ENCODE results near the gene RPTOR.

The RPTOR gene

DNA sequence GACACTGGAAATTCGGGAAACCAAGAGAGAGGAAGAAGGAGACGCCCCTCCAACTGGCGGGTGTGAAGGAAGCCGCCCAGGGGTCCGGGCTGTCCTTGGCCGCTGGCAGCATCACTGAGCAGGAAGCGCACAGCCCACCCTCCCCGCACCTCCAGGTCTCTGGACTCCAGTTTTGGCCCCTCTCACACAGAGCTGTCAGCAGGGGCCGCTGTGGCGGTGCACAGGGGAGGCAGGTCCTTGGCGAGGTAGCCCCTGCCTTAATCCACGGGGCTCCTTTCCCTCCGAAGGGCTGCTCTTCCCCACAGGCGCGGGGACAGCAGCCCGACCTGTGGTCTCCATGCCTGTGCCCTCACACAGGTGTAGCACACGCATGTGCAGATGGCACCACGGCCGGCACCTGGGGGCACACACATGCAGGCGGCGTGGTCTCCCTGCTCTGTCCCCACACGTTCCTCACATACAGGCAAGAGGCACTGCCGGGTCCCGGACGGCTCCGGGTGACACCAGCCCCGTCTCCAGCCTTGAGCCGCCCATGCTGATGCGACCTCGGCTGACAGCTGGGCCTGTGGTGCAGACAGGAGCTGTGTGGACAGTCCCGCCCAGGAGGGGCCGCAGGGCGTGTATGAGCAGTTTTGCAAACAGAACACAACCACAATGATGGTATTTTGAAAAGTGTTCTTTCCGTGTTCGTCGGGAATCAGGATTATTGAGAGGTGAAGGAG, 420.4 kb downstream of the RPTOR start:
- FAIRE-seq (no peak), DNase-seq (ENCODE audit: insufficient read length, low spot score) (no peak)
- TF ChIP-seq POLR2A (IDR thresholded peaks at IDR 0.05; ENCODE audit: low read depth, low read length), result no peak

DNA sequence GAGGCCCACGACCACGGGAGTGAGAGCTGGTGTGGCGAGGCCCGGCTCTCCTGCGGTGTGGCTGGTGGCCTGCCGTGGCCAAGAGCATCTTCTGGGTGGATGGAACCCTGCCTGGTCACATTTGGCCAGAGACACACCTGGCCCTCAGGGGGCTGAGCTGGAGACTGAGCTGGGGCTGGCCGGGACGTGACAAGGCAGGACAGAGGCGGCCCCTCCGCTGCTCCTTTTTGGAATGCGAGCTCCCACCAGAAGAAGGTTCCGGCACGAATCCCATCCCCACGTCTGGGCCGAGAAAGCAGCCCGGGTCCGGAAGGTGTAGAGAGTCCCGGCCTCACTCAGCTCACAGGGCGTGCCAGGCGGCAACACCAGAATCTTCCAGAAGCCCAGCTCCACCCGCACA, 421.0 kb downstream of the RPTOR start:
- FAIRE-seq, result no peak
- DNase-seq (ENCODE audit: insufficient read length, low spot score), result no peak
- TF ChIP-seq POLR2A (IDR thresholded peaks at IDR 0.05; ENCODE audit: low read depth, low read length), result no peak

DNA sequence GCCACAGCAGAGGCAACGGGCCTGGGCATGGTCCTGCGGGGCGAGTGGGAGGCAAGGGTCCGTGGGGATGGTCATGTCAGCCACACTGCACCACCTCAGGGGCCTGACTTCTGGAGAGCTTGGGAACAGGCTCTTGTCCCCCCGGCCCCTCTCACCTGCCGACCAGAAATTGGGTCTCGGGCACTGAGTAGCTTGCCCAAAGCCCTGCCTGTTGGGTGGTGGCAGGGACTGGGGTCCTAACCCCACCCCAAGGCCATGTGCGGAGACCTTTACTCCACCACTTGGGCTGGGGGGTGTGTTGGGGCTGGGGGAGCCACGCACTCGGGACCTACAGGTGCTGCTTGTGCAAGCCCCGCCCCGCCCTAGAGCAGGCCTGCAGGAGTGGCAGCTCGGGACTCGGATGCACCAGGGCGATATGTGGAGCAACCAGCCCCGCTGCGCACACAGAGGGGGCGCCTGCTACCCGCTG, 422.8 kb downstream of the RPTOR start:
- no peak for TF ChIP-seq POLR2A (IDR thresholded peaks at IDR 0.05; ENCODE audit: low read depth, low read length)
- no peak for FAIRE-seq
- DNase-seq (ENCODE audit: insufficient read length, low spot score), result no peak

DNA sequence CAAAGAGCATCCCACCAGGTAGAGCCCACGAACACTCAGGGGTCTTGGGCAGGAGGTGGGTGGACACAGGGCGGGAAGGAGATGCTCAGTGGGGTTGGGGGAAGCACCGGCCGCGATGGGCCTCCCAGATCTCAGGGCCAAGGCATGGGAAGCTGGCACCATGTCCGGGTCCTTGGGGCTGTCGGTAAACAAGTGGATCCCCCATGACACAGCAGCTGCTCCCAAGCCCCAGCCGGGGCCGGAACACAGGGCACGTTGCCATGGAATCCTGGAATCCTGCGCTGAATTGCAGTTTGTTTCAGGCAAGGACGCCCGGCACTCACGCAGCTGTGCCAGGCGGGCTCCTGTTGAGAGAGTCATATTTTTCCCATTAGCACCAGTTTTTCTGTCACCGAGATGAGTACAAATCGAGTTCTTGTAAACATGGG, 424.0 kb downstream of the RPTOR start:
- no peak for TF ChIP-seq POLR2A (IDR thresholded peaks at IDR 0.05; ENCODE audit: low read depth, low read length)
- DNase-seq (ENCODE audit: insufficient read length, low spot score) (no peak), FAIRE-seq (no peak)

DNA sequence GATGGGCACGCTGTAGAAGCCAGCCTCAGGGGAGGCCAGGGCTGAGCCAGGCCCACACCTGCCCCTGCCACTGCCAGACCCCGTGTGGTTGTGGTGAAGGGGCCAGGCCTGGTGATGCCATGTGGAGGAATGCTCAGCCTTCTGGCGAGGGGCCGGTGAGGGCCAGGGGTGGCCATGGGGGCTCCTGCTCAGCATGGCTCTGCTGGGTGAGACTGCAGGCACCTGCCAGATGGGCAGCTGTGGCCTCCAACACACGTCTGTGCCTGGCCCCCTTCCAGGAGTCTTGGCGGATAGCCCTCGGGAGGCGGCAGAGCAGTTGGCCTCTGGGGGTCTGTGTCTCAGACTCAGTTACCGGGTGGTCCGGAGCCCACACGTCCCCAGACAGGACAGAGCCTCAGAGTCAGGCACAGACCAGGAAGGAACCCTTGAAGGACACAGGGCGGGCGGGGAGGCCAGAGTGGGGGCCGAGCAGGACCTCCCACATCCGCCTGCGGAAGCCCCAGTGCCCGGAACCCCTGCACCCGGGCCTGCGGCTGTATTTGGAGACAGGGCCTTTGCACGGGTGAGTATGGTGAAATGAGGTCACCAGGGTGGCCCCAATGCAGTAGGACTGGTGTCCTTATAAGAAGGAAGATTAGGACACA, 424.5 kb downstream of the RPTOR start:
- FAIRE-seq, result no peak
- no peak for DNase-seq (ENCODE audit: insufficient read length, low spot score)
- TF ChIP-seq POLR2A (IDR thresholded peaks at IDR 0.05; ENCODE audit: low read depth, low read length), result no peak

DNA sequence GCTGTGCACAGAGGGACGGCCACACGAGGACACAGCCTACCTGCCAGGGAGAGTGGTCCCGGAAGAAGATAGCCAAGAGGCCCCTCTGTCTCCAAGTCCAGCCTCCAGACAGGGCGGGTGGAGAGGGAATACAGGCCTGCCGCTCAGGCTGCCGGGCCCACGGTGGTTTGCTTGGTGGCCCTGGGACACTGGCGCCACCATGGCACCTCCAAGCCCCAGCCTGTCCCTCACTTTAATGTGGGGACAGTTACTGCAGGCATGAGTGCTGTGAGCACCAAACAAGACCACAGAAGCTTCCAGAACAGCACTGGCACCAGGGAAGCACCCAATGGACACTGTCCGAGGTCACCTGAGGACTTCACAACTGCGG, 425.0 kb downstream of the RPTOR start:
- FAIRE-seq (no peak), DNase-seq (ENCODE audit: insufficient read length, low spot score) (no peak)
- no peak for TF ChIP-seq POLR2A (IDR thresholded peaks at IDR 0.05; ENCODE audit: low read depth, low read length)

DNA sequence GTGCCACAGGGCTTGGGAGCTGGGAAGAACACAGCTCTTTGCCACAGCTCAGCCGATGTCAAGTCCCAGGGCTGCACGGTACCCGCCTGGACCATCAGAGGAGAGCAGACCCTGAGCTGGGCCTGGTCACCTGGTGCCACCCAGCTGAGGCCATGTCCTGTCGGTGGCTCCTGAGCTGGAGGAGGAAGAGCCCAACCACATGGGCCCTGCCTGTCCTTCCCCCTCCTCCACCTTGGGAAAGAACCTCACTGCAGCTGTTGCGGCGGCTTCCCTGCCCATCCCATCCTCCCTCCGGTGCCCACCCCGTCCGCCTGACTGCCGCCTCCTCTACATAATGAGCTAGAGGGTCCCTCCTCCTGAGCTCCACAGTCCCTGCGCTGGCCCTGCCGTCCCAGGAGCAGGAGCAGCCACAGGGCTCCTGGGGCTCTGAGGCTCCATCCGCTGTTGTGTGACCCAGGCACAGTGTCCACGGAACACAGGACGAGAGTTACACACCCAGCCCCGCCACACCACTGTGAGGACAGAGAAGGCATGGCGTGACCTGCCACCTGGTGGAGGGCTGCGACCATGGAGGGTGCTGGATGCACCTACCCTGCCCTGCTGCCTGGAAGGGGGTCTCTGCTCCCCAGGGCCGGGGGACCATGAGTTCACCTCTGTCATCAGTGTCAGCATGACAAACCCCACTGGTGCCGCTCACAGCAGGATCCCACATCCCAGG, 425.6 kb downstream of the RPTOR start:
- no peak for TF ChIP-seq POLR2A (IDR thresholded peaks at IDR 0.05; ENCODE audit: low read depth, low read length)
- no peak for FAIRE-seq
- DNase-seq (ENCODE audit: insufficient read length, low spot score), result no peak

DNA sequence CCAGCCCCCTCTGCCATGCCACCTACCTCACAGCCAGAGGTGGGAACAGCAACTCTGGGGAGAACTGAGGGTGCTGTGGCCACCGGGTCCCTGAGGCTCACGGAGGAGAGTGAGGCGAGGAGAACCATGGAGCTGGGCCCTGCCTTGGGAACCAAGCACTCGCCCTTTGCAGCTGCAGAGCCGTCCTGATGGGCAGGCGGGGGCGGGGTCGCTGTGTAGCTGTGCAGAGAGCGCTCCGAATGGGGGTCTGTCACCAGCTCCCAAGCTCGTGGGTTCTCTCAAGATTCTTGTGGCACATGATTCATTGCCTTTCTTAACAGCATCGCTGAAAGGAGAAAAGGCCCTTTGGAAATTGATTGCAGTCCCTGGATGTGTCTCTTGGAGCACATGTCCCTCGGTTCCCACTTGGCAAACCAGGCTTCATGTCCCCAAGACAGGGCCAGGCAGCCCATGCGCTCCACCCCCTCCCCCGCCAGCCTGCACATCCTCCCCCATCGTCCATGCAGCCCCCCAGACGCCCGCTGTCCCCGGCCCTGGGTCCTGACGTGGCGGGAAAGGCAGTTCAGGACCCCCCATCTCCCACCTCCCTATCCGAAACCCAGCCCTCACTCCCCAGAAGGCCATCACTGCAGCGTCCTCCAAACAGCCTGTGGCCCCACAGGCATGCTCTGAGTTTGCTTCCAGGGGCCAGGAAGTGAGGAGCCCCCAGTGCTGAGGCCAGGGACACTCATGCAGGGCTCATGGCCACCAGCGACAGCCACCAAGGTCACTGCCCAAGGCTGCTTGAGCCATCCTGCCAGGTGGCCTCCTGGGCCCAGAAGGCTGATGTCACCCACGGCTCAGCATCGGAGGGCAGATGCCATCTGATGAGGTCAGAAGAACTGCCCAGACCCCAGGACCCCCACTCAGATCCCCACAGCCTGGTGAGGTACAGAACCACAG, 426.4 kb downstream of the RPTOR start:
- FAIRE-seq (no peak), DNase-seq (ENCODE audit: insufficient read length, low spot score) (no peak)
- no peak for TF ChIP-seq POLR2A (IDR thresholded peaks at IDR 0.05; ENCODE audit: low read depth, low read length)

DNA sequence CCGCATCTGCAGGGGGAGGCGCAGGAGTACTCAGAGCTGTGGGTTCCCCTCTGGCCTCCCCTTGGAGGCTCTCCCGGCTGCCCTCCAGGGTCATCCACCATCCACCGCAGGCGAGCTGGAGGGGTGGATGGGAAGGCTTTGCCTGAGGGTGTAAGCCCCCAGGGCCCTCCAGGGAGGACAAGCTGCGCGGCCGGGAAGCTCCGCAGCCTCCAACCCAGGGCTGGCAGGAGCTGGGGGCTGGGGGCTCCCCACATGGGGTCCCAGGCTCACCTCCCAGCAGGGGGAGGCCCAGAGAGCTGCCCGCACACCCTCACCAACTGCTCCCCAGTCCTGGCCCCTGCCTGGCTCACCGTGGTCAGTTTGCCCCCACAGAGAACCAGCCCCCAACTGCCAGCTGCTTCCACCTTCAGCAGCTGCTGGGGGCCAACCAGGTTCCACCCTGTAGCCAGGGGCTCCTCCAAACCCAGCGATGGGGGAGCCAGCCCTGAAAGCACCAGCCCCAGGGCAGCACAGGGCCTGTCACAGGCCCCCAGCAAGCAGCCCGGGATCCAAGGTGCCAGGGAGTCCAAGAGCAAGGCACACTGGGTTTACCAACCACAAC, 427.2 kb downstream of the RPTOR start:
- TF ChIP-seq POLR2A (IDR thresholded peaks at IDR 0.05; ENCODE audit: low read depth, low read length), result no peak
- DNase-seq (ENCODE audit: insufficient read length, low spot score), result no peak
- FAIRE-seq, result no peak

DNA sequence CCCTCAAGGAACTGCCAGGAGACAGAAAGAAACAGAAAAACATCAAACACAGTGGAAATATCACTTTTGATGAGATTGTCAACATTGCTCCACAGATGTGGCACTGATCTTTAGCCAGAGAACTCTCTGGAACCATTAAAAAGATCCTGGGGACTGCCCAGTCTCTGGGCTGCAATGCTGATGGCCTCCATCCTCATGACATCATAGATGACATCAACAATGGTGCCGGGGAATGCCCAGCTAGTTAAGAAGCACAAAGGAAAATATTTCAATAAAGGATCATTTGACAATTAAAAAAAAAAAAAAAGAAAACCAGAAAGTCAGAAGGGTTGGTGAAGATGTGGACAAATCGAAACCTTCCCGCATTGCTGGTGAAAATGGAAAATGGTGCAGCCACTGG, 432.1 kb downstream of the RPTOR start:
- FAIRE-seq (no peak), DNase-seq (ENCODE audit: insufficient read length, low spot score) (no peak)
- no peak for TF ChIP-seq POLR2A (IDR thresholded peaks at IDR 0.05; ENCODE audit: low read depth, low read length)

DNA sequence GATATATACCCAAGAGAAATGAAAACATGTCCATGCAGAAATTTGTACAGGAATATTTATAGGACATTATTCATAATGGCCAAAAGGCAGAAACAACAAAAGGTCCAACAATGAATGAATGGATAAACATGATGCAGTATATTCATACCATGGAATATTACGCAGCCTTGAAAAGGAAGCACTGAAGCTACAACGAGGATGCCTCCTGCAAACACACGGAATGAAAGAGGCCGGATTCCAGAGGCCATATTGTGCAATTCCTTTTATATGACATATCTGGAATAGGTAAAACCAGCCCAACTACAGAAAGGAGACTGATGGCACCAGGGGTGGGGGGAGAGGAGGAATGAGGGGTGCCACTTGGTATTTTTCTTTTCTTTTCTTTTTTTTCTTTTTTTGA, 432.5 kb downstream of the RPTOR start:
- TF ChIP-seq POLR2A (IDR thresholded peaks at IDR 0.05; ENCODE audit: low read depth, low read length), result no peak
- FAIRE-seq (no peak), DNase-seq (ENCODE audit: insufficient read length, low spot score) (no peak)

DNA sequence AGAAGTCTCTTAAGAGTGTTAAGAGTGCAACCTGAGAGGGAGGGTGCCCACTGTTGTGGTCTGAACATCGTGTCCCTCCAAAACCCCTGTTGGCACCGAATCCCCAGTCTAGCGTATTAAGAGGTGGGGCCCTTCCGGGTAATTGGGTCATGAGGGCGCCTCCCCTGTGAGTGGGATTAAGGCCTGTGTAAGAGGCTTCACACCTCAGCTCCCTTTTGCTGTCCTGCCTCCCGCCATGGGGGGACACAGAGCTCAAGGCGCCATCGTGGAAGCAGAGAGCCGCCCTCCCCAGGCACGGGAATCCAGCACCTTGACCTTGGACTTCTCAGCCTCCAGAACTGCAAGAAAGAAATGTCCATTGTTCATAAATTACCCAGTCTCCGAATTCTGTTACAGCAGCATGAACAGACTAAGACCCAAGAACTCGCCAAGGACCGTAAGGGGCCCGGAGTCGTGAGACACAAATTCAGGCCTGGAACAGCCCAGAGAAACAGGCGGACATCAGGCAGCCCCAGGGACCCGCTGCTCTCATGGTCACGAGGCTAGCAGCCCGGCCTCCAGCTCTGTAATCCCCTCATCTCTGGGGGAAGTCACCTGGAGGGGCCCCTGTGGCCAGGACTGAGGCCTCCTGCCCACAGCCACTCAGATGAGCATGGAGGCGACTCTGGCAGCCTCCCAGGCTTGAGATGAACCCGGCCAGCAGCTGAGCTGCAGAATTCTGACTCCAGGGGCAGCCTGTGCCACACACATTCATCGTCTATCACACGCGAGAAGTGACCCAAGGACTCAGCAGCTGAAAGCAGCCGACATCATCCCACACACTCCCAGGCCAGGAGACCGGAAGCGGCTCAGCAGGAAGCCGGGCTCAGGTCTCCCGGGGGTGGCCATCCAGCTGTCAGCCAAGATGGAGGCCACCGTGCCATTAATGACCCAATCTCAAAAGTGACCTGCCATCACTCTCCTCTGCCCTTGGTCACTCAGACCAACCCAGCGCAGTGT, 434.2 kb downstream of the RPTOR start:
- DNase-seq (ENCODE audit: insufficient read length, low spot score) (no peak), FAIRE-seq (no peak)
- no peak for TF ChIP-seq POLR2A (IDR thresholded peaks at IDR 0.05; ENCODE audit: low read depth, low read length)
